Cerebellar cortex (tissue), 1 donor: ENCODE results near the gene RNF223.
"Not testable (repeated sequence)": the region's sequence is repeated elsewhere in the genome, so short reads cannot be mapped to it uniquely, and the experiment has no call there.

Experiments
- DNase-seq: peaks from one replicate; pipeline ENCODE4 v3.0.0-alpha.2; 2015; ENCODE audit warnings: low spot score

Gene RNF223

GRCh38 chr1:1109743-1110142 lies 35.6 kb upstream of the RNF223 start:
- DNase-seq: no peak

- DNase-seq: no peak
Measured at GRCh38 chr1:1106510-1107221, 32.6 kb upstream of the RNF223 start.

GRCh38 chr1:1104152-1104551 lies 30.0 kb upstream of the RNF223 start:
- not testable (repeated sequence) for DNase-seq

DNA sequence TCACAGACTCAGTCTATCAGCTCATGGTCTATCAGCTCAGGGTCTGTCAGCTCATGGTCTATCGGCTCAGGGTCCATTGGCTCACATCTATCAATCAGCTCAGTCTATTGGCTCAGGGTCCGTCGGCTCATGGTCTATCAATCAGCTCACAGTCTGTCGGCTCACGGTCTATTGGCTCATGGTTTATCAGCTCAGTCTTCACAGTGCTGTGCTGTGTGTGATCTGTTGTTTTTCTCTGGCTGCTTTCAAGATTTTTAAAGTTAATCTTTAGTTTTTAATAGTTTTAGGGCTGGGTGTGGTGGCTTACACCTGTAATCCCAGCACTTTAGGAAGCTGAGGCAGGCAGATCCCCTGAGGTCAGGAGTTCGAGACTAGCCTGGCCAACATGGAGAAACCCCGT lies 27.4 kb upstream of the RNF223 start:
- DNase-seq: no peak

GRCh38 chr1:1100296-1100695 lies 26.2 kb upstream of the RNF223 start:
- no peak for DNase-seq

DNA sequence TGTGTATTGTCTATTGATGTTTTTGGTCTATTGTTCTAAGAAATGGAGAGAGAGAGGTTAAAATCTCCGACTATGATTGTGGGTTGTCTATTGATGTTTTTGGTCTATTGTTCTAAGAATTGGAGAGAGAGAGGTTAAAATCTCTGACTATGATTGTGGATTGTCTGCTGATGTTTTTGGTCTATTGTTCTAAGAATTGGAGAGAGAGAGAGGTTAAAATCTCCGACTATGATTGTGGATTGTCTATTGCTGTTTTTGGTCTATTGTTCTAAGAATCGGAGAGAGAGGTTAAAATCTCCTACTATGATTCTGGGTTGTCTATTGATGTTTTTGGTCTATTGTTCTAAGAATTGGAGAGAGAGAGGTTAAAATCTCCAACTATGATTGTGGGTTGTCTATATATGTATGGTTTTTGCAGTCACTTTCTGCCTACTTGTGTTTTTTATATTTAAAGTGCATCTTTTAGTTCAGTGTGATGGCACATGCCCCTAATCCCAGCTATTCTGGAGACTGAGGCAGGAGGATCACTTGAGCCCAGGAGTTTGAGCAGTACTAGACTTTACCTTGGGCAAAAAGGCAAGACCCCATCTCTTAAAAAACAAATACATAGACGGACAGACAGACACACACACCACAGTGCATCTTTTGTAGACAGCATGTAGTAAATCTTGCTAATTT lies 25.5 kb upstream of the RNF223 start:
- no peak for DNase-seq

DNA sequence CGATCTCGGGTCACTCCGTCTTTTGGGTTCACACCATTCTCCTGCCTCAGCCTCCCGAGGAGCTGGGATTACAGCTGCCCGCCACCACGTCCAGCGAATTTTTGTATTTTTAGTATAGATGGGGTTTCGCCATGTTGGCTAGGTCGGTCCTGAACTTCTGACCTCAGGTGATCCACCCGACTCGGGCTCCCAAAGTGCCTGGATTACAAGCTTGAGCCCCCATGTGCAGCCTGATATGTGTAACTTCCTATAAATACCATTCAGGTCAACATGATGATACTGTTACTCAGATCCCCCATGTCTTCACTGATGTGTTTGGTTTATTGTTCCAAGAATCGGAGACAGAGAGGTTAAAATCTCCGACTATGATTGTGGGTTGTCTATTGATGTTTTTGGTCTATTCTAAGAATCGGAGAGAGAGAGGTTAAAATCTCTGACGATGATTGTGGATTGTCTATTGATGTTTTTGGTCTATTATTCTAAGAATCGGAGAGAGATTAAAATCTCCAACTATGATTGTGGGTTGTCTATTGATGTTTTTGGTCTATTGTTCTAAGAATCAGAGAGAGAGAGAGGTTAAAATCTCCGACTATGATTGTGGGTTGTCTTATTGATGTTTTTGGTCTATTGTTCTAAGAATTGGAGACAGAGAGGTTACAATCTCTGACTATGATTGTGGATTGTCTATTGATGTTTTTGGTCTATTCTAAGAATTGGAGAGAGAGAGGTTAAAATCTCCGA lies 24.7 kb upstream of the RNF223 start:
- no peak for DNase-seq

DNA sequence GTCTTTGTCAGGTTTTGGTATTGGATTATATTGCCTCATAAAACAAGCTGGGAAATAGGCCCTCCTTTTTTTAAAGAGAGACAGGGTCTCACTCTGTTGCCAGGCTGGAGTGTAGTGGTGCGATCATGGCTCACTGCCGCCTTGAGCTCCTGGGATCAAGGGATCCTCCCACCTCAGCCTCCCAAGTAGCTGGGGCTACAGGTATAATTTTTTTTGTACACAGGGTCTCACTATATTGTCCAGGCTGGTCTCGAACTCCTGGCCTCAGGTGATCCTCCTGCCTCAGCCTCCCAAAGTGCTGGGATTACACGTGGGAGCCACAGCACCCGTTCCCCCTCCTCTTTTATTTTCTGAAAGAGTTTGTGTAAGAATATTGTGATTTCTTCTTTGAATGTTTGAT lies 22.0 kb upstream of the RNF223 start:
- not testable (repeated sequence) for DNase-seq

- DNase-seq: no peak
Measured at GRCh38 chr1:1094981-1095380, 20.9 kb upstream of the RNF223 start.

DNA sequence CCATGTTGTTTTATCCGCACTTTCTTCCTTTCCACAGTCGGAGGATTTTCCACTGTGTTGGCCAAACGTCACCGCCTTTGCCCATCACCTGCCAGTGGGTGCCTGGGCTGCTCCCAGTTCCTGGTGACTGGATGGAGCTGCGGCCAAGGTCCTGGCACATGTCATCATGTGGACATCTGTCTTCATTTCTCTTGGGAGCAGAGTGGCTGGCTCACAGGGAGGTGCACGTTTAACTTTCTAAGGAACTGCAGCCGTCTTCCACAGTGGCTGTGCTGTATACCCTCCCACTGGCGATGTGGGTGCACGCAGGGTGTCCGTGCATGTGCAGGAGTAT lies 19.5 kb upstream of the RNF223 start:
- no peak for DNase-seq

DNA sequence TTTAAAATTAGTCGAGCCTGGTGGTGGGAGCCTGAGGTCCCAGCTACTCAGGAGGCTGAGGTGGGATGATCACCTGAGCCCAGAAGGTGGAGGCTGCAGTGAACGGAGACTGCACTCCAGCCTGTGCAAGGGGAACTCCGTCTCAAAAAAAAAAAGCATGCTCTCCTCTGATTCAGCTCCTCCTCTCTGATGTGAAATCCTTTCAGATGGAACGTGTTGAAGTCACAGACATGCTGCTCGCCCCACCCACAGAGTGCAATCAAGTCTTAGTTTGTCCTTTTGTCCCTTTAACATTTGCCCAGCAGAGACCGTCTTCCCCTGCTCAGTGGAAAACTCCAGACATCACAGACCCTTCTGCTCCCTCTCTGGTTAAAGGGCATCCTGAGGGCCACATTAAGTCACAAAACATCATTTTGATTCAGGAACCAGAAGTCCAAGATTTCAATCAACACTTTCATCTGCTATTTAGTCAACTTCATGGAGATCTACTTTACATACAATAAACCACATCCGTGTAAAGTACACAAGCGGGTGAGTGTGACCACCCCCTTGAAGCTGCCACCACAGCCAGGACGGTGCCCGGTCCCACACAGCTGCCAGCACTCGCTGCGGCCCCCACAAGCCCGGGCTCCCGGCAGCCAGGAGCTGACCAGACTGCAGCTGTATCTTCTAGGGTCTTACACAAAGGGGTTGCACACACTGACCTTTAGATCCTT lies 18.9 kb upstream of the RNF223 start:
- no peak for DNase-seq

- no peak for DNase-seq
Measured at GRCh38 chr1:1092149-1092855, 18.2 kb upstream of the RNF223 start.

DNA sequence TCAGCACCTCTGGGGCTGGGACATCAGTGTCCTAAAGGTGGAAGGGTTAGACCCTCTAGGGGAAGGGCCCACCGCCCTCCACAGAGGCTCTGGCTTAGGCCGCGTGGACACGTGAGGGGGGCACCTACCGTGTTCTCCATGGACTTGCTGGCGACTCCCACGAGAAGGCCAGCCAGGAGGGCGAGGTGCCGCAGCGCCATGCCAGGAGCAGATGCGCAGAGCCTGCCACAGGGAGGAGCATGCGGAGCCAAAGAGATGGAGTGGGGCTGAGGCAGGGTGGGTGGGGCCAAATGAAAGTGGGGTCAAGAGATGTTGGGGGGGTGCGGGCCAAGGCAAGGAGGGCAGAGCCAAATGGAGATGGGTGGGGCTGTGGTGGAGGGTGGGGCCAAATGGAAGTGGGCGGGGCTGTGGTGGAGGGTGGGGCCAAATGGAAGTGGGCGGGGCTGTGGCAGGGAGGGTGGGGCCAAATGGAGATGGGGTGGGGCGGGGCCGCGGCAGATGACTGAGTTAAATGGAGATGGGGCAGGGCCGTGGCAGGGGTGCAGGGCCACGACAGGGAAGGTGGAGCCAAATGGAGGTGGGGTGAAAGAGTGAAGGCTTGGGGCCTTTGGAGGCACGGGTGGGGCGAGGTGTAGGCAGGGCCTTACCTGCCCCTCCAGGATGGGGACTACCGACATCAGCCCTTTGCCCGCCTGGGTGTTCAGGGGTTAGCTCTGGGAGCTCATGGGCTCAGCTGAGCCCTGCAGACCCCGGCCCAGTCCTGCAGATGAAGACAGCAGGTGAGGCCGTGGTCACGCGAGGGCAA lies 17.4 kb upstream of the RNF223 start:
- DNase-seq: no peak

GRCh38 chr1:1090424-1091343 lies 16.6 kb upstream of the RNF223 start:
- no peak for DNase-seq

GRCh38 chr1:1089731-1090423 lies 15.8 kb upstream of the RNF223 start:
- no peak for DNase-seq

DNA sequence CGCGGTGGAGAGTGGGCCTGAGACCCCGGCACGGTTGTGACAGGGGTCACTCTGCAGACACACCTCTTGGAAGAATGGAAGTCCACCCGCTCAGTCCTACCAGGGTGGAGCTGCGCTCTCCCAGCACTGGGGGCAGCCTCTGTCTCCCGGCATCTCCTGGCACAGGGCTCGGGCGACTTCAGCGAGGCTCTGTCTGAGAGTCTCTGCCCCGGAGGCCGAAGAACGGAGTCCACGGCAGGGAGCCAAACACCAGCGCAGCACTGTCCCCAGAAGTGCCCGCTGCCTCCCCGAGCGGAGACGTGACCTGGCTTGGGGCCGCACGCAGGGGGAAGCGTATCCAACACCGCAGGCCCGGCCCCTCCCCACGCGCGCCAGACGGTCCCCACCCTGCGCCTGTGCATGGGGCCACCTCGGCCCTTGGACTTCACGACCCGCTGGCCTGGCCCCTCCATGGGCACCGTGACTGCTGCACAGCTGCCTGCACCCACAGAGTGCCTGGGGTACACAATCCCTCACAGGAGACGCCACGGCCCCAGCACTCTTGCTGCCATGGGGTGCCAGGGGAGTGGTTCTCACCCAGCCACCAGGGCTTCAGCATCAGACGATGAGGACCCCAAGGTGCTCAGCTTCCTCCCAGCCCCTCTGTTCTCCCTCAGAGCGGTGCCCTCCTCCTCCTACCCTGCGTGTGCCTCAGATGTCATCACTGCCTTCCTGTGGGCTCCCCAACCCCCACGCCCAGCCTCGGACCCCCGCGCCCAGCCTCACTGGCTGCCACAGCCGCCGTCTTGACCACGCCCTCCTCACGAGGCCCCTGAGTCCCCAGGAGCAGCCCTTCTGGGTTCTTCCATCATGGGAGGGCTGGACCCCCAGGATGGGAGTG lies 14.9 kb upstream of the RNF223 start:
- DNase-seq: no peak

DNA sequence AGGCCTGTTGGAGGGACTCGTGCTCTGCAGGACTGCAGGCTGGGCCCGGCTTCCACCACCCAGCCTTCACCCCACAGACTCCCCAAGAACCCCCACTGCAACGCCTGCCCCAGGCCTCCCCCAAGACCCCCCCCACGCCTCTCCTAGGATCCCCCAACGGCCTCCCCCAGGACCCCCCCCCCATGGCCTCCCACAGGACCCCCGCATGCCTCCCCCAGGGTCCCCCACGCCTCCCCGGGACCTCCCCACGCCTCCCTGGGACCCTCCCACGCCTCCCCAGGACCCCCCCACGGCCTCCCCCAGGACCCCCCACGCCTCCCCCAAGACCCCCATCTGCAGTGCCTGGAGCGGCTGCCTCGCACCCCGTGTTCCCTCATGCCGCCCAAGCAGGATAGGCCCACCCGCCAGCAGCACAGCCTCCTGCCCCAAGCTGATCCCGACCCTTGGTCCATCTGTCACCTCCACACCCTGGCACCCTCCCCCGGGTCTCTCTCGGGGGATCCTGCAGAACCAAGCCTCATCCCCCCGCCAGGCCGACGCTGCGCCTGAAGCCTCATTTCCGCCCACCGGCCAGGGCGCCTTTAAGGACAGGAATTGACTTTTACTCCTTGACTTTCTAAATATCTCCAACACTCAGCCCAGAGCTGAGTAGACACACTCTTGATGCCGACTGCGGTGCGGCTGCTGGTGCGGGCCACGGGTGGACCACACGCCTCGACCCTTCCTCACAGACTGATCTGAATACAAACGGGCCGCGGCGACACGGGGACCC lies 14.1 kb upstream of the RNF223 start:
- DNase-seq: no peak
